ENCODE data around the gene ATRX. TPM values are rescaled to one million over a fixed set of nuclear protein-coding genes. Genes with fewer than 3 reads are reported as not detected.

ATRX gene
- total RNA-seq, 1 donor = 80.3 TPM

DNA sequence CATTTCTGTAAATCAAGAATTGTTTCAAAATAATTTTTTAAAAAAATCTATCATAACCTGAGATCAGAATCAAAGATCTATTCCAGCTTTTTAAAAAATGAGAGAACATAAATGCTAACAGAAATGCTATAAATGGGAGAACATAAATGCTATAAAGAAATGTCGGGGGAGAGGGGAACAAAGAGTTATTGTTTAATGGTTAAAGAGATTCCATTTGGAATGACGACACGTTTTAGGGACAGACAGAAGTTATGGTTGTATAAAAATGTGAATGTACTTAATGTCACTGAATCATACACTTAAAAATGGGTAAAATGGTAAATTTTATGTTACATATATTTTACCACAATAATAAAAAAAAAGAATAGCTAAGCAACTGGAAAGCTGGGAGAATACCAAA, 127.1 kb downstream of the ATRX start:
- H2AFZ ChIP-seq (ENCODE audit: low read length) = no peak overlapping the region
- no peaks in the 10 kb centered on the region for H3K79me2 ChIP-seq (ENCODE audit: insufficient read depth, low read length)
- peaks cover 4% of the 10 kb centered on the region for H3K36me3 ChIP-seq (ENCODE audit: insufficient read depth, low read length)
- no peak overlapping the region for H3K4me2 ChIP-seq (ENCODE audit: insufficient read depth, low read length)
- H3K27ac ChIP-seq (ENCODE audit: low read depth, low read length) = no peak overlapping the region
- H3K27me3 ChIP-seq (ENCODE audit: insufficient read depth, low read length) = no peaks in the 10 kb centered on the region
- no peaks in the 10 kb centered on the region for H4K20me1 ChIP-seq (ENCODE audit: insufficient read depth, low read length)
- H3K4me3 ChIP-seq (ENCODE audit: insufficient read depth, low read length) = no peak overlapping the region
- TF ChIP-seq, protein P1, sequence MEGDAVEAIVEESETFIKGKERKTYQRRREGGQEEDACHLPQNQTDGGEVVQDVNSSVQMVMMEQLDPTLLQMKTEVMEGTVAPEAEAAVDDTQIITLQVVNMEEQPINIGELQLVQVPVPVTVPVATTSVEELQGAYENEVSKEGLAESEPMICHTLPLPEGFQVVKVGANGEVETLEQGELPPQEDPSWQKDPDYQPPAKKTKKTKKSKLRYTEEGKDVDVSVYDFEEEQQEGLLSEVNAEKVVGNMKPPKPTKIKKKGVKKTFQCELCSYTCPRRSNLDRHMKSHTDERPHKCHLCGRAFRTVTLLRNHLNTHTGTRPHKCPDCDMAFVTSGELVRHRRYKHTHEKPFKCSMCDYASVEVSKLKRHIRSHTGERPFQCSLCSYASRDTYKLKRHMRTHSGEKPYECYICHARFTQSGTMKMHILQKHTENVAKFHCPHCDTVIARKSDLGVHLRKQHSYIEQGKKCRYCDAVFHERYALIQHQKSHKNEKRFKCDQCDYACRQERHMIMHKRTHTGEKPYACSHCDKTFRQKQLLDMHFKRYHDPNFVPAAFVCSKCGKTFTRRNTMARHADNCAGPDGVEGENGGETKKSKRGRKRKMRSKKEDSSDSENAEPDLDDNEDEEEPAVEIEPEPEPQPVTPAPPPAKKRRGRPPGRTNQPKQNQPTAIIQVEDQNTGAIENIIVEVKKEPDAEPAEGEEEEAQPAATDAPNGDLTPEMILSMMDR (IDR thresholded peaks at IDR 0.05; ENCODE audit: extremely low read depth, low read depth, low read length) = no peak
- H3K4me1 ChIP-seq (ENCODE audit: insufficient read depth, low read length) = no peaks in the 10 kb centered on the region
- no peaks in the 10 kb centered on the region for H3K9me3 ChIP-seq (ENCODE audit: low read depth, low read length)
- DNase-seq (ENCODE audit: insufficient read length, low spot score, missing footprints) = no peak

DNA sequence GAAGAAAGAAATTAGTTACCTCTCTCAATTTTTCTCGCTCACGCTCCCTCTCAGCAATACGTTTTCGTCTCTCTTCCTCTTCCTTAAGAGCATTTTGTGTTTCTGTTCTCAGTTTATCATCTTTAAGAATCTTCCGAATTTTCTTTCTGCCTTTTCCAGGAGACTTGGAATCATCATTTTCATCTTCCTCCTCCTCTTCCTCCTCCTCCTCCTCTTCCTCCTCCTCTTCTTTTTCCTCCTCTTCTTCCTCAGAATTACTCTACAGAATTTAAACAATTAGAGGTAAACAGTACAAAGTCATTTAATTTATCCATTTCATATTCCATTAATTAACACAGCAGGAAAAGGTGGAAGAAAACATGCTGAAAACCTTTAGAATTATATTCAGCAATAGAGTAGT, 133.9 kb downstream of the ATRX start:
- Histone ChIP-seq H3K27me3 (ENCODE audit: insufficient read depth, low read length) (no peaks in the 10 kb centered on the region), H4K20me1 (ENCODE audit: insufficient read depth, low read length) (no peaks in the 10 kb centered on the region), H3K36me3 (ENCODE audit: insufficient read depth, low read length) (peaks cover 7% of the 10 kb centered on the region), H3K4me2 (ENCODE audit: insufficient read depth, low read length) (no peak overlapping the region), H3K4me1 (ENCODE audit: insufficient read depth, low read length) (no peaks in the 10 kb centered on the region), H3K4me3 (ENCODE audit: insufficient read depth, low read length) (no peak overlapping the region), H2AFZ (ENCODE audit: low read length) (no peak overlapping the region), H3K79me2 (ENCODE audit: insufficient read depth, low read length) (no peaks in the 10 kb centered on the region), H3K9me3 (ENCODE audit: low read depth, low read length) (no peaks in the 10 kb centered on the region), H3K27ac (ENCODE audit: low read depth, low read length) (no peak overlapping the region)
- TF ChIP-seq, protein P1 (IDR thresholded peaks at IDR 0.05; ENCODE audit: extremely low read depth, low read depth, low read length) = no peak
- no peak for DNase-seq (ENCODE audit: insufficient read length, low spot score, missing footprints)

DNA sequence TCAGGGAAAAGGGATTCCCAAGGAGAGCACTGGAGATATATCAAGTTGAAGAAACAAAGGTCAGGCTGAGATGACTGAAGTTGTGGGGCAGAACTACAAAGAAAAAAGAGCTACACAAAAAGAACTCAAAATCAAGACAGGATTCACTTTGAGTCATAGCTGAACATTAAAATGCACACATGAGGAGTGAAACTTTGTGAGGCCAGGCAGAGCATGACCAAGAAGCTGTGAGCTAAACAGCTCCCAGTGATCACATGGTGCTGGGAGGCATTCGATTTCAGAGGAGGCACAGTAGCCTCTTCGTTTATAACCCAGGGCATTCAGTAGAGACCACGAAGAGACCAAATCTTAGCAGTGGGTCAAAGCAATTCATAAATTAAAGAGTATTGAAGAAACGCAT, 145.3 kb downstream of the ATRX start:
- H3K4me3 ChIP-seq (ENCODE audit: insufficient read depth, low read length) = no peak overlapping the region
- no peak overlapping the region for H3K4me2 ChIP-seq (ENCODE audit: insufficient read depth, low read length)
- no peaks in the 10 kb centered on the region for H3K9me3 ChIP-seq (ENCODE audit: low read depth, low read length)
- H4K20me1 ChIP-seq (ENCODE audit: insufficient read depth, low read length) = peaks cover 5% of the 10 kb centered on the region
- no peak overlapping the region for H3K27ac ChIP-seq (ENCODE audit: low read depth, low read length)
- H3K27me3 ChIP-seq (ENCODE audit: insufficient read depth, low read length) = no peaks in the 10 kb centered on the region
- peaks cover 2% of the 10 kb centered on the region for H3K79me2 ChIP-seq (ENCODE audit: insufficient read depth, low read length)
- peak; percentile 35 for DNase-seq (ENCODE audit: insufficient read length, low spot score, missing footprints)
- no peaks in the 10 kb centered on the region for H3K36me3 ChIP-seq (ENCODE audit: insufficient read depth, low read length)
- TF ChIP-seq, protein P1 (IDR thresholded peaks at IDR 0.05; ENCODE audit: extremely low read depth, low read depth, low read length) = no peak
- H2AFZ ChIP-seq (ENCODE audit: low read length) = no peak overlapping the region
- no peaks in the 10 kb centered on the region for H3K4me1 ChIP-seq (ENCODE audit: insufficient read depth, low read length)

DNA sequence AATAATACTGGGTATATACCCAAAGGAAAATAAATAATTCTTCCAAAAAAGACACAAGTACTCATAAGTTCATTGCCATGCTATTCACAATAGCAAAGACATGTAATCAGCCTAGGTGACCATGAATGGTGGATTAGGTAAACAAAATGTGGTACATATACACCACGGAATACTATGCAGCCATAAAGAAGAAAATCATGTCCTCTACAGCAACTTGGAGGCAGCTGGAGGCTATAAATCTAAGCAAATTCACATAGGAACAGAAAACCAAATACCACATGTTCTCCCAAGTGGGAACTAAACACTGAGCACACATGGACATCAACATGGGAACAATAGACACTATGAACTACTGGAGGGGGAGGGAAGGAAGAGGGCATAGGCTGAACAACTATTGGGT, 146.2 kb downstream of the ATRX start:
- DNase-seq (ENCODE audit: insufficient read length, low spot score, missing footprints) = no peak
- H3K4me3 ChIP-seq (ENCODE audit: insufficient read depth, low read length) = no peak overlapping the region
- H3K27me3 ChIP-seq (ENCODE audit: insufficient read depth, low read length) = no peaks in the 10 kb centered on the region
- H3K79me2 ChIP-seq (ENCODE audit: insufficient read depth, low read length) = peaks cover 2% of the 10 kb centered on the region
- no peaks in the 10 kb centered on the region for H3K36me3 ChIP-seq (ENCODE audit: insufficient read depth, low read length)
- H3K4me1 ChIP-seq (ENCODE audit: insufficient read depth, low read length) = no peaks in the 10 kb centered on the region
- no peak overlapping the region for H3K27ac ChIP-seq (ENCODE audit: low read depth, low read length)
- no peaks in the 10 kb centered on the region for H3K9me3 ChIP-seq (ENCODE audit: low read depth, low read length)
- no peak overlapping the region for H3K4me2 ChIP-seq (ENCODE audit: insufficient read depth, low read length)
- H2AFZ ChIP-seq (ENCODE audit: low read length) = no peak overlapping the region
- peaks cover 5% of the 10 kb centered on the region for H4K20me1 ChIP-seq (ENCODE audit: insufficient read depth, low read length)
- TF ChIP-seq, protein P1 (IDR thresholded peaks at IDR 0.05; ENCODE audit: extremely low read depth, low read depth, low read length) = no peak
